Measurements from ENCODE around the gene ABCC11. TPM values are rescaled to one million over a fixed set of nuclear protein-coding genes. Genes with fewer than 3 reads are reported as not detected.

The ABCC11 gene
- under 0.01 TPM in 1 of 2 replicates, not detected in the other for total RNA-seq

DNA sequence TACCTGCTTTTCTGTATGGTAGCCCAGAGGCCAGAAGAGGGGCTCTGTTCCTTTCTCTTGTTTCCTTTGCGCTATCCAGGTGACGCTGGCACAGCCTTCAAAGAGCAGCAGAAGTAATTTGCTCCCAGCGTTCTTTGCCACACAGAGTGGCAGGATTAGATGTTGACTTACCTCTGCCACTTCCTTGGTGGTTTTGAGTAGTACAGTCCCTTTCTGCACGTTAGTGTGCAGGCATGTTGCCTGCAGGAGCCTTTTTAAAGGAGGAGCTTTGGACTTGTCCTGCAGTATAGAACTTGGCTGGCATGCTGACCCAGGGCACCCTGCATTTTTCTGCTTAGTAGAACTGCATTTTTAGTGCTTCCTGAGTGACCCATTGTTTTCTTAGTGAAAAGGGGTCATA is at the start of gene ABCC11:
Gene ABCC11 (minus strand): TSS at position 229 of the 400 bp plus-strand sequence. CDS start 15,618 bp downstream, outside the sequence.

DNA sequence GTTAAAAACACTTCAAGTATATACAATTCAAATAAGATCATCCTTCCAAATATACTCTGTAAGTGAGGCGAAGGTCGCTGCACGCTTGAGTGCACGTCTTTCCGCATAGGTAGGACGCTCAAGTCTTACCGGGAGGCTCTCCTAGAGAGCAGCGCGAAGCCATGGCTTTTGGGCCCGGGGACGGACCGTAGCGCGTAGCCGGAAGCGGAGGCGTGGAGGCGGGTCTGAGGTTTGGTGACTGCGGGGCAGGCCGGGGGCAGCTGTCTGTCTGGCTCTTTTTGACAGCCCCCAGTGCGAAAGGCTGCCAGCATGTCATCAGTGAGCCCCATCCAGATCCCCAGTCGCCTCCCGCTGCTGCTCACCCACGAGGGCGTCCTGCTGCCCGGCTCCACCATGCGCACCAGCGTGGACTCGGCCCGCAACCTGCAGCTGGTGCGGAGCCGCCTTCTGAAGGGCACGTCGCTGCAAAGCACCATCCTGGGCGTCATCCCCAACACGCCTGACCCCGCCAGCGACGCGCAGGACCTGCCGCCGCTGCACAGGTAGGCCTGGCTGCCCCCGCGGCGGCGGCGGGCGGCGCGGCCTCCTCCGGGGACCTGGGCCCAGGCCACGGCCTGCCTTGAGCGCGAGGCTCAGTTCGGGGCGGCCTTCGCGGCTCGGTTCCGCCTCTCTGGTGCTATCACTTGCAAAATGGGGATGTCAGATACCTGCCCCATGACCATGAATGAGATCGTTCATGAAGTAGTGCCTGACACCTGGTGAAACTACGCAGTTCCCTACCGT is 3.1 kb downstream of the ABCC11 start, which contains the start of gene LONP2:
Gene LONP2 (plus strand): TSS at position 221 of the 783 bp plus-strand sequence. CDS start 89 bp downstream, at position 310.

DNA sequence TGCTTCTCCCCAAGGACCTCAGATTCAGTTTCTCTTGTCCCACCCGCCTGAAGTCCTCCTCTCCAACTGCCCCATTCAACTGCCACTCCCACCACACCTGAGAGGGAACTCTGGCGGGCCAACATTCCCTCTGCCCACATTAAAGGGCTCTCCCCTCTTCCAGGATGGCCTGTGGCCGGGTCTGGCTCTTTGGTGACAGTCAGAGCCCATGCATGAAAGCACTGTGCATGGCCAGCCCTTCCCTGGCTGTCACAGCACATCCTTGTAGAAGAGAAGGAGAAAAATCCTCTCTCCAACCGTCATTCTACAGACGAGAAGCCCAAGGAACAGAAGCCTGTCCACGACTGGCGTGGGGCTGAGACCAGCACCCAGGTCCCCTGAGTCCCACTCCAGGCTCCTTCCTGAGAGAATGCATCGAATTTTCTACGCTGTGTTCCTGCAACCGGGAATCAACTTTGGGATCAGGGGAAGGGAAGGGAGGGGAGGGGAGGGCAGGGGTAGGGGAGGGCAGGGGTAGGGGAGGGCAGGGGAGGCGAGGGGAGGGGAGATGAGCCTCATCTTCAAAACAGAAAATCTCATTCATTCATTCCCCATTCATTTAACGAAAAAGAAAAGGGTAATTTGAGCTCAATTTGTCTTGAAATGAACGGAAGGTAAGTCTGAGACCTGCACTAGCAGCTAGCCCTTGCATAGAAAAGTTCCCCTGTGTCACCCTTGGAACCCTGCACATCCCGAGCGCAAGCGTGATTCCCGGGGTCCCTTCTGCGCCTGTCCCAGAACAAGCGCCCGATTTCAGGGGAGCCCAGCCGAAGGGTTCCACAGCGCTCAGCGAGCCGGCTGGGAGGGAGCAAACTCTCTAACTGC is 91.2 kb downstream of the ABCC11 start, which contains the start of gene ABCC12:
Gene ABCC12 (minus strand): TSS at position 68 of the 864 bp plus-strand sequence. CDS start 9,569 bp downstream, outside the sequence.

Other genes with a start within 250 kb of the ABCC11 start
- gene ABCC12, start 91.5 kb downstream of the ABCC11 start, total RNA-seq, result not detected in 2 replicates
- 39.4 and 40.3 TPM in 2 replicates for gene LONP2, start 3.2 kb downstream of the ABCC11 start, total RNA-seq
- gene SIAH1, start 137.9 kb upstream of the ABCC11 start, total RNA-seq, result 26.6 and 35.1 TPM in 2 replicates

All from thoracic aorta endothelial cell (primary cell).